ENCODE data around the gene OR2T8. TPM values are rescaled to one million over a fixed set of nuclear protein-coding genes. Genes with fewer than 3 reads are reported as not detected.

OR2T8 gene
- total RNA-seq, 1 donor from 2014 or later, result not detected

DNA sequence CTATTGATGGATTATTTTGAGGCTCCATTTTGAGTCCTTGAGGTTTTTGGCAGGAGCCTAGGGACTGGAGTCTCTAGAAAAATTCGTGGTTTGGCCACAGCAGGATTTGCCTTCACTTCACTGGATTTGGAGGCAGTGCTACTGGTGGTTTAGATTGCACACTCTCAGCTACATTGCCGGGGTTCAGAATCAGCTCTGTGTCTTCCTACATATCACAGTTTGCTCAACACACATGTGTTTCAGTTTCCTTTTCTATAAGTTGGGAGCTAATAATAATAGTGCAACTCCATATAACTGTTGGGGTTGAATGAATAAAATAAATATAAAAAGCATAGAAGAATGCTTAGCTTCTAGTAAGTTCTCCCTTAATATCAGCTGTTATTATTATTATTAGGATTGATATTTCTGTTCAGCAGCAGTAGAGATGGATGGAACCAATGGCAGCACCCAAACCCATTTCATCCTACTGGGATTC, 24.9 kb upstream of the OR2T8 start, which contains the start of gene OR2W3:
OR2W3 (plus strand) TSS at position 425 of the 475 bp plus-strand sequence; CDS start at position 425, 0 bp downstream.
- no peak within 1 kb of the TSS for H3K4me3 Mint-ChIP-seq (ENCODE audit: unreplicated experiment)
- no peak for TF ChIP-seq CTCF (IDR thresholded peaks at IDR 0.05; ENCODE audit: insufficient read depth, low read depth, low read length)
- no peak for TF ChIP-seq EZH2 (IDR thresholded peaks at IDR 0.05; ENCODE audit: insufficient read depth, low read length)
- Histone ChIP-seq H3K79me2 (ENCODE audit: insufficient read depth, low read length) (no peaks in the 10 kb centered on the region), H2AFZ (ENCODE audit: low read depth, low read length) (no peak within 1 kb of the TSS), H3K4me3 (ENCODE audit: insufficient read depth, low read depth, low read length) (no peak within 1 kb of the TSS), H3K27ac (ENCODE audit: low read depth, low read length) (no peak within 1 kb of the TSS), H3K9ac (ENCODE audit: low read length) (no peak within 1 kb of the TSS), H3K9me3 (ENCODE audit: insufficient read depth, low read depth, low read length) (peaks cover 6% of the 10 kb centered on the region), H3K4me1 (ENCODE audit: insufficient read depth, low read length) (no peaks in the 10 kb centered on the region), H3K4me2 (ENCODE audit: low read length) (no peak within 1 kb of the TSS), H3K27me3 (ENCODE audit: insufficient read depth, low read length) (no peaks in the 10 kb centered on the region), H4K20me1 (ENCODE audit: insufficient read depth, low read length) (no peaks in the 10 kb centered on the region), H3K36me3 (ENCODE audit: insufficient read depth, low read length) (no peaks in the 10 kb centered on the region)
- peaks cover 6% of the 10 kb centered on the region for H3K9me3 Mint-ChIP-seq (ENCODE audit: unreplicated experiment)
- H3K27me3 Mint-ChIP-seq (ENCODE audit: low read depth, unreplicated experiment), result no peaks in the 10 kb centered on the region
- no peak within 1 kb of the TSS for H3K27ac Mint-ChIP-seq (ENCODE audit: unreplicated experiment)
- DNase-seq (ENCODE audit: low read depth) (no peak), FAIRE-seq (no peak)
- peaks cover 4% of the 10 kb centered on the region for H3K36me3 Mint-ChIP-seq (ENCODE audit: low read depth, unreplicated experiment)
- no peaks in the 10 kb centered on the region for H3K4me1 Mint-ChIP-seq (ENCODE audit: low read depth, unreplicated experiment)

GRCh38 chr1:247895976-247896375, 24.1 kb upstream of the OR2T8 start:
- TF ChIP-seq EZH2 (IDR thresholded peaks at IDR 0.05; ENCODE audit: insufficient read depth, low read length) (no peak), CTCF (IDR thresholded peaks at IDR 0.05; ENCODE audit: insufficient read depth, low read depth, low read length) (no peak)
- H3K4me1 Mint-ChIP-seq (ENCODE audit: low read depth, unreplicated experiment), result no peaks in the 10 kb centered on the region
- H3K36me3 Mint-ChIP-seq (ENCODE audit: low read depth, unreplicated experiment), result peaks cover 4% of the 10 kb centered on the region
- Histone ChIP-seq H3K27me3 (ENCODE audit: insufficient read depth, low read length) (no peaks in the 10 kb centered on the region), H3K9me3 (ENCODE audit: insufficient read depth, low read depth, low read length) (peaks cover 6% of the 10 kb centered on the region), H4K20me1 (ENCODE audit: insufficient read depth, low read length) (no peaks in the 10 kb centered on the region), H3K27ac (ENCODE audit: low read depth, low read length) (no peak overlapping the region), H3K4me2 (ENCODE audit: low read length) (no peak overlapping the region), H3K4me3 (ENCODE audit: insufficient read depth, low read depth, low read length) (no peak overlapping the region), H2AFZ (ENCODE audit: low read depth, low read length) (no peak overlapping the region), H3K9ac (ENCODE audit: low read length) (no peak overlapping the region), H3K36me3 (ENCODE audit: insufficient read depth, low read length) (no peaks in the 10 kb centered on the region), H3K79me2 (ENCODE audit: insufficient read depth, low read length) (no peaks in the 10 kb centered on the region), H3K4me1 (ENCODE audit: insufficient read depth, low read length) (no peaks in the 10 kb centered on the region)
- H3K9me3 Mint-ChIP-seq (ENCODE audit: unreplicated experiment), result peaks cover 6% of the 10 kb centered on the region
- DNase-seq (ENCODE audit: low read depth) (no peak), FAIRE-seq (no peak)
- no peak overlapping the region for H3K27ac Mint-ChIP-seq (ENCODE audit: unreplicated experiment)
- no peaks in the 10 kb centered on the region for H3K27me3 Mint-ChIP-seq (ENCODE audit: low read depth, unreplicated experiment)
- H3K4me3 Mint-ChIP-seq (ENCODE audit: unreplicated experiment), result no peak overlapping the region

DNA sequence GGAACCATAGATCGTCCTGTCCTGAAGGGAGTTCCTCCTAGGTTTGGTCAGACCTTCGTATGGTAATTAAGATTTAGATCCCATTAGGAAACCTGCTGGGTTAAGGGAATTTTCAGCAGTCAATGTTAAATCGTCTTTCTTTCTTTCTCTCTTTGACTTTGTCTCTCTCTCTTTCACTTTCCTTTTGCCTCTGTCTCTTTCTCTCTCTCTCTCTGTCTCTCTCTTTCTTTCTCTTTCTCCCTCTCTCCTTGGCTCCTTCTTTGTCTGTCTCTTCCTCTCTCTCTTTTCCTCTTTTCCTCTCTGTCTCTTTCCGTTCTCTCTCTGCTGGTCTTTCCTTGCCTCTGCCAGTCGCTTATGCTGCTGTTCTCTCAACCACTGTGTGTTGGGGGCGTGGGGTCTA, 15.9 kb upstream of the OR2T8 start:
- H3K36me3 ChIP-seq (ENCODE audit: insufficient read depth, low read length), result no peaks in the 10 kb centered on the region
- DNase-seq (ENCODE audit: low read depth) (no peak), FAIRE-seq (no peak)
- H3K9me3 Mint-ChIP-seq (ENCODE audit: unreplicated experiment), result peaks cover 5% of the 10 kb centered on the region
- no peaks in the 10 kb centered on the region for H3K27me3 Mint-ChIP-seq (ENCODE audit: low read depth, unreplicated experiment)
- H3K27me3 ChIP-seq (ENCODE audit: insufficient read depth, low read length), result no peaks in the 10 kb centered on the region
- H3K79me2 ChIP-seq (ENCODE audit: insufficient read depth, low read length), result no peaks in the 10 kb centered on the region
- TF ChIP-seq CTCF (IDR thresholded peaks at IDR 0.05; ENCODE audit: insufficient read depth, low read depth, low read length) (no peak), EZH2 (IDR thresholded peaks at IDR 0.05; ENCODE audit: insufficient read depth, low read length) (no peak)
- H3K4me1 Mint-ChIP-seq (ENCODE audit: low read depth, unreplicated experiment), result no peaks in the 10 kb centered on the region
- no peak overlapping the region for H2AFZ ChIP-seq (ENCODE audit: low read depth, low read length)
- no peaks in the 10 kb centered on the region for H3K9me3 ChIP-seq (ENCODE audit: insufficient read depth, low read depth, low read length)
- no peak overlapping the region for H3K27ac Mint-ChIP-seq (ENCODE audit: unreplicated experiment)
- H3K4me3 ChIP-seq (ENCODE audit: insufficient read depth, low read depth, low read length), result no peak overlapping the region
- H3K9ac ChIP-seq (ENCODE audit: low read length), result no peak overlapping the region
- H3K27ac ChIP-seq (ENCODE audit: low read depth, low read length), result no peak overlapping the region
- no peaks in the 10 kb centered on the region for H3K36me3 Mint-ChIP-seq (ENCODE audit: low read depth, unreplicated experiment)
- no peak overlapping the region for H3K4me2 ChIP-seq (ENCODE audit: low read length)
- no peaks in the 10 kb centered on the region for H4K20me1 ChIP-seq (ENCODE audit: insufficient read depth, low read length)
- no peaks in the 10 kb centered on the region for H3K4me1 ChIP-seq (ENCODE audit: insufficient read depth, low read length)
- H3K4me3 Mint-ChIP-seq (ENCODE audit: unreplicated experiment), result no peak overlapping the region
